DMS 273 treated with DMSO at 0.1 percent for 48 hours (cell line): ENCODE results near the gene MAP4.
"Not testable (repeated sequence)": the region's sequence is repeated elsewhere in the genome, so short reads cannot be mapped to it uniquely, and the experiment has no call there.

Experiments used
- DNase-seq: peaks from one replicate; lab custom pipeline; 2025; lab: John Stamatoyannopoulos, UW

Gene MAP4

GRCh38 chr3:47897954-47898353, 118.3 kb downstream of the MAP4 start:
- DNase-seq: no peak

- DNase-seq: no peak
Measured at GRCh38 chr3:47896736-47897135, 119.5 kb downstream of the MAP4 start.

- DNase-seq: no peak
Measured at GRCh38 chr3:47895241-47895640, 121.0 kb downstream of the MAP4 start.

GRCh38 chr3:47892286-47893040, 123.8 kb downstream of the MAP4 start:
- no peak for DNase-seq

- DNase-seq: no peak
Measured at GRCh38 chr3:47891613-47892005, 124.6 kb downstream of the MAP4 start.

- DNase-seq: no peak
Measured at GRCh38 chr3:47890828-47891612, 125.2 kb downstream of the MAP4 start.

GRCh38 chr3:47890126-47890827, 125.9 kb downstream of the MAP4 start:
- no peak for DNase-seq

GRCh38 chr3:47888986-47889757, 127.0 kb downstream of the MAP4 start:
- no peak for DNase-seq

GRCh38 chr3:47887991-47888390, 128.2 kb downstream of the MAP4 start:
- not testable (repeated sequence) for DNase-seq

GRCh38 chr3:47885168-47885567, 131.0 kb downstream of the MAP4 start:
- no peak for DNase-seq

GRCh38 chr3:47884603-47885002, 131.6 kb downstream of the MAP4 start:
- no peak for DNase-seq

- no peak for DNase-seq
Measured at GRCh38 chr3:47882338-47882737, 133.9 kb downstream of the MAP4 start.

GRCh38 chr3:47877719-47878118, 138.5 kb downstream of the MAP4 start:
- DNase-seq: no peak

- DNase-seq: no peak
Measured at GRCh38 chr3:47877290-47877689, 138.9 kb downstream of the MAP4 start.

- DNase-seq: no peak
Measured at GRCh38 chr3:47874913-47875312, 141.3 kb downstream of the MAP4 start.

GRCh38 chr3:47874438-47874837, 141.8 kb downstream of the MAP4 start:
- no peak for DNase-seq

GRCh38 chr3:47872916-47873315, 143.3 kb downstream of the MAP4 start:
- no peak for DNase-seq

GRCh38 chr3:47871389-47871788, 144.8 kb downstream of the MAP4 start:
- no peak for DNase-seq

- DNase-seq: no peak
Measured at GRCh38 chr3:47870702-47871260, 145.4 kb downstream of the MAP4 start.

- DNase-seq: no peak
Measured at GRCh38 chr3:47870156-47870555, 146.1 kb downstream of the MAP4 start.

- DNase-seq: no peak
Measured at GRCh38 chr3:47868306-47868705, 147.9 kb downstream of the MAP4 start.
